OCI-M1 (cell line): ENCODE measurements around the gene ARAF.

Experiments used
- DNase-seq: peaks from one replicate; lab custom pipeline; 2025; lab: John Stamatoyannopoulos, UW

Gene ARAF

GRCh38 chrX:47564438-47565085 is 3.6 kb downstream of the ARAF start:
- DNase-seq: no peak

GRCh38 chrX:47566841-47567240 is 5.8 kb downstream of the ARAF start:
- no peak for DNase-seq

- DNase-seq: peak; percentile 42
Observed at GRCh38 chrX:47568656-47569295, 7.8 kb downstream of the ARAF start.

- DNase-seq: no peak
Observed at GRCh38 chrX:47570794-47571193, 9.8 kb downstream of the ARAF start.

DNA sequence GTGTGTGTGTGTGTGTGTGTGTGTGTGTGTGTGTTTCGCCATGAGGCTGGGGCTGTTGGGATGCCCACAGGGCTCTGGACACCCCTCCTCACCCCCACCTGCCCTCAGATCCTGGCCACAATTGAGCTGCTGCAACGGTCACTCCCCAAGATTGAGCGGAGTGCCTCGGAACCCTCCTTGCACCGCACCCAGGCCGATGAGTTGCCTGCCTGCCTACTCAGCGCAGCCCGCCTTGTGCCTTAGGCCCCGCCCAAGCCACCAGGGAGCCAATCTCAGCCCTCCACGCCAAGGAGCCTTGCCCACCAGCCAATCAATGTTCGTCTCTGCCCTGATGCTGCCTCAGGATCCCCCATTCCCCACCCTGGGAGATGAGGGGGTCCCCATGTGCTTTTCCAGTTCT is 10.2 kb downstream of the ARAF start:
- no peak for DNase-seq

DNA sequence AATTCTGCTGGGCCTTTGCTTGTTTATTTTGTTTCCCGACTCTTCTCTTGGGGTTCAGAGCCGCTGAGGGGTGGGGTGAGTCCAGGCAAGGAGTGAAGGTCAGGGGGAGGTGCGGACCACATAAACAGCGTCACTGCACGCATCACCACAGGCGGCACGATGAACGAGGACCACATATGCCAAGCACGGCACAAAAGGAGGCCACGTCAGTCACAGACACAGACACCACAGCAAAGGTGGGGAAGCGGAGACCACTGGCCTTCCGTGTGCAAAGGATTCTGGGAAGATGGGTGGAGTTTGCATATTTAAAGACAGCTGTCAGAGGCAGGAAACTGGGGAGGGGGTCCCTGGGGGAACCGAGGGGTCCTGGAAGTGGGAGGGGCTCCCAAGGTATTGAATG is 10.9 kb downstream of the ARAF start:
- DNase-seq: no peak

GRCh38 chrX:47572773-47573340 is 11.9 kb downstream of the ARAF start:
- DNase-seq: no peak

- DNase-seq: no peak
Observed at GRCh38 chrX:47573341-47574075, 12.5 kb downstream of the ARAF start.

DNA sequence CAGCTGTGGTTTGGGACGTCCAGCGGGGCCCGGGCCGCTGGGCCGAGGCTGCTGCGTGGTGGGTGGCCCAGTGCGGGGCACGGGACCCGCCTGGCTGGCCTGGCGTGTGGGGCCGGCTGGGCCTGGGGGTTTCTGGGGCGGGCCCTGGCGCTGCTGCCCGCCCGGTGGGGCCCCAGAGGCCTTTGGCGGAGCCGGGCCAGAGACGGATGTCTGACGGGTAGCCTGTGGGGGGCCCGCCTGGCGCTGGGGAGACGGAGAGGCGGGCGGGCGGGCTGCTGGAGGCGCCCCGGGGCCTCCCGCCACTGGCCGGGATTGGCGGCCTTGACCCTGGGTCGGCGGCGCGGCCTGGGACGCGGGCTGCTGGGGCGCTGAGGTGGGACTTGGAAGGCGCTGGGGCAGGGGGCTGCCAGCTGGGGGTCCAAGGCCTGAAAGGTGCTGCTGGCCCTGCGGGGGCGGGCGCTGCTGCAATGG is 13.1 kb downstream of the ARAF start:
- no peak for DNase-seq

- DNase-seq: no peak
Observed at GRCh38 chrX:47574547-47575301, 13.7 kb downstream of the ARAF start.

GRCh38 chrX:47576021-47576898 is 15.3 kb downstream of the ARAF start:
- no peak for DNase-seq

GRCh38 chrX:47577424-47577823 is 16.4 kb downstream of the ARAF start:
- no peak for DNase-seq

- no peak for DNase-seq
Observed at GRCh38 chrX:47577901-47578300, 16.9 kb downstream of the ARAF start.

GRCh38 chrX:47578692-47579091 is 17.7 kb downstream of the ARAF start:
- no peak for DNase-seq

DNA sequence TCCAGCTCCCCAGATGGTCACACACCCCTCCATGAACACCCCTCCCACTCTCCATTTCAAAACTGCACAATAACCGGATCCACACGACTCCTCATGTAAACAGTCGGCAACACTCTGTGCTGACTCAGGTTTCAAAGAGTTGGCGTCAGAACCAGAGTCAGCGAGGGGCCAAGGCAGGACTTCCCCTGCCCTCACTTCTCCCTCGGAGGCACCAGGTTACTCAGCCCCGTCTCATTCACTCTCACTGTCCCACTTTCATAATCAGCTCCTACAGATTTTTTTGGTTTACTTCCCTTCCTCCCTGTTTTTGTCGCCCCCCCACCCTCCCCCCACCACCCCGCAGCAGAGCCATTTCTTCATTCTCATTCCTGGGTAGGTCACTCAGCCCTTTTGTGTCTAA is 18.5 kb downstream of the ARAF start:
- no peak for DNase-seq

GRCh38 chrX:47581731-47582647 is 21.0 kb downstream of the ARAF start, which contains the start of gene TIMP1:
Gene TIMP1, plus strand, starts transcription at chrX:47582436. Its CDS starts 980 bp downstream, at chrX:47583416.
- DNase-seq: peak; percentile 95

GRCh38 chrX:47583240-47583861 is 22.3 kb downstream of the ARAF start:
- DNase-seq: no peak

GRCh38 chrX:47584714-47585113 is 23.7 kb downstream of the ARAF start:
- DNase-seq: no peak

- no peak for DNase-seq
Observed at GRCh38 chrX:47585273-47585672, 24.3 kb downstream of the ARAF start.
